ENCODE results near the gene OR5L2. TPM values are rescaled to one million over a fixed set of nuclear protein-coding genes. Genes with fewer than 3 reads are reported as not detected.
"Not testable (repeated sequence)": the region's sequence is repeated elsewhere in the genome, so short reads cannot be mapped to it uniquely, and the experiment has no call there.

OR5L2 gene
- total RNA-seq, 1 experiment from 2014 or later, result not detected

- intact Hi-C loops (cut with micrococcal nuclease; ENCODE audit: unreplicated experiment); CTCF ChIA-PET; H3K4me3 ChIP-seq; H3K36me3 ChIP-seq (ENCODE audit: low read depth); H3K4me2 ChIP-seq; H3K4me1 ChIP-seq (replicated peaks; ENCODE audit: insufficient read depth); H2AFZ ChIP-seq; H3K9me2 ChIP-seq (ENCODE audit: insufficient read depth); H3K79me2 ChIP-seq (ENCODE audit: low read depth); H3F3A ChIP-seq (ENCODE audit: insufficient read depth, low read depth); H3K27me3 ChIP-seq (ENCODE audit: insufficient read depth, low read depth); H3K9me3 ChIP-seq (ENCODE audit: insufficient read depth, low read depth); DNase-seq; H3K27ac ChIP-seq; BruUV-seq (replicated peaks); POLR2A ChIA-PET (ENCODE audit: unreplicated experiment); H4K20me1 ChIP-seq (ENCODE audit: insufficient read depth): not testable (repeated sequence)
Measured at GRCh38 chr11:55873146-55873545, 46.1 kb downstream of the OR5L2 start.

Other genes starting within 250 kb of the OR5L2 start
- gene OR4C11, start 219.6 kb upstream of the OR5L2 start, total RNA-seq (2021), result not detected in 2 replicates
- gene OR4P4, start 192.1 kb upstream of the OR5L2 start, total RNA-seq (2021), result not detected in 2 replicates
- gene OR4S2, start 178.9 kb upstream of the OR5L2 start, total RNA-seq (2021), result not detected in 2 replicates
- not detected in 2 replicates for gene OR4C6, start 165.0 kb upstream of the OR5L2 start, total RNA-seq (2021)
- gene OR5D13, start 53.8 kb upstream of the OR5L2 start, total RNA-seq (2021), result not detected in 2 replicates
- gene OR5D14, start 31.7 kb upstream of the OR5L2 start, total RNA-seq (2021), result not detected in 2 replicates
- not detected in 2 replicates for gene OR5L1, start 15.9 kb upstream of the OR5L2 start, total RNA-seq (2021)
- not detected in 2 replicates for gene OR5D18, start 7.6 kb upstream of the OR5L2 start, total RNA-seq (2021)
- not detected in 2 replicates for gene OR5D16, start 11.5 kb downstream of the OR5L2 start, total RNA-seq (2021)
- gene TRIM51, start 56.1 kb downstream of the OR5L2 start, total RNA-seq (2021), result not detected in 2 replicates
- not detected in 2 replicates for gene OR5W2, start 87.4 kb downstream of the OR5L2 start, total RNA-seq (2021)
- not detected in 2 replicates for gene OR5I1, start 109.2 kb downstream of the OR5L2 start, total RNA-seq (2021)
- not detected in 2 replicates for gene OR10AG1, start 142.7 kb downstream of the OR5L2 start, total RNA-seq (2021)
- not detected in 2 replicates for gene OR5F1, start 167.4 kb downstream of the OR5L2 start, total RNA-seq (2021)
- not detected in 2 replicates for gene OR5AS1, start 200.4 kb downstream of the OR5L2 start, total RNA-seq (2021)